Parathyroid adenoma (tissue), 2 donors: Measurements from ENCODE around the gene ANAPC4.

Source experiments
- H2AFZ ChIP-seq: fragments of 300-600 bp; sonication (generic); one replicate; pipeline ENCODE4 v1.7.0; 2017; ENCODE audit warnings: antibody characterized with exemption, mild to moderate bottlenecking
- H3K27ac ChIP-seq: fragments of 300-600 bp; sonication (generic); one replicate; pipeline ENCODE4 v1.7.0; 2017
- H3K27me3 ChIP-seq: fragments of 300-600 bp; sonication (generic); one replicate; pipeline ENCODE4 v1.7.0; 2017; ENCODE audit warnings: low read length; ENCODE audit not compliant: control insufficient read depth, insufficient read depth
- H3K36me3 ChIP-seq: fragments of 300-600 bp; sonication (generic); one replicate; pipeline ENCODE4 v1.7.0; 2017; ENCODE audit warnings: low read length; ENCODE audit not compliant: control insufficient read depth, insufficient read depth
- H3K4me1 ChIP-seq: fragments of 300-600 bp; sonication (generic); one replicate; pipeline ENCODE4 v1.7.0; 2017; ENCODE audit warnings: control low read depth
- H3K4me2 ChIP-seq: fragments of 300-600 bp; sonication (generic); one replicate; pipeline ENCODE4 v1.7.0; 2017; ENCODE audit warnings: low read length
- H3K4me3 ChIP-seq: fragments of 300-600 bp; sonication (generic); one replicate; pipeline ENCODE4 v1.7.0; 2017; ENCODE audit warnings: low read depth, low read length
- H3K79me2 ChIP-seq: fragments of 300-600 bp; sonication (generic); one replicate; pipeline ENCODE4 v1.7.0; 2017; ENCODE audit warnings: control low read depth
- H3K9ac ChIP-seq: fragments of 300-600 bp; sonication (generic); one replicate; pipeline ENCODE4 v1.7.0; 2017; ENCODE audit warnings: mild to moderate bottlenecking
- H3K9me3 ChIP-seq: fragments of 300-600 bp; sonication (generic); one replicate; pipeline ENCODE4 v1.7.0; 2017; ENCODE audit warnings: low read length; ENCODE audit not compliant: control insufficient read depth
- TF ChIP-seq, protein P1 (sequence below): fragments of 300-600 bp; sonication (generic); IDR thresholded peaks from one replicate; pipeline ENCODE4 v1.7.0; 2017; ENCODE audit warnings: antibody characterized with exemption, mild to moderate bottlenecking
- donor health status: primary hyperparathyroidism.

Gene ANAPC4

DNA sequence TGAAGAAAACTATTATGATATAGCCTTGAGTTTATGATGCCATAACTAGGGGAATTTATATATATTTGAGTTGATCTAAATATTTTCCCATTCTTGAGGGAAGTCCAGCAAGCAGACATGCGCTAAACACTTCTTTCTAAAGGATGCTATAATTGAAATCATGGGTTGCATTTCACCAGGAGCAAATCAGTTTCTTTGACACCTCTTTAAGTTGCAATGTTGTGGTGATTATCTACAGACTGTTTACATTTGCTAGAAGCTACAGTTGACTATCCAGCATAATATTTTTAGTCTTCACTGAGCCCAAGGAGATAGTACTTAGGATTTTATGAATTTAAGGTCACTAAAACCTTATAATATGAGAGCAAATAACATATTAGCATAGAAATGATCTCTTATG lies 43.9 kb downstream of the ANAPC4 start:
- Histone ChIP-seq H3K27me3 (no peaks in the 10 kb centered on the region), H3K36me3 (no peaks in the 10 kb centered on the region), H3K9ac (no peak overlapping the region), H3K4me2 (no peak overlapping the region), H3K79me2 (no peaks in the 10 kb centered on the region), H3K4me3 (no peak overlapping the region), H3K4me1 (no peaks in the 10 kb centered on the region), H2AFZ (no peak overlapping the region), H3K27ac (no peak overlapping the region), H3K9me3 (no peaks in the 10 kb centered on the region)
- TF ChIP-seq, protein P1, sequence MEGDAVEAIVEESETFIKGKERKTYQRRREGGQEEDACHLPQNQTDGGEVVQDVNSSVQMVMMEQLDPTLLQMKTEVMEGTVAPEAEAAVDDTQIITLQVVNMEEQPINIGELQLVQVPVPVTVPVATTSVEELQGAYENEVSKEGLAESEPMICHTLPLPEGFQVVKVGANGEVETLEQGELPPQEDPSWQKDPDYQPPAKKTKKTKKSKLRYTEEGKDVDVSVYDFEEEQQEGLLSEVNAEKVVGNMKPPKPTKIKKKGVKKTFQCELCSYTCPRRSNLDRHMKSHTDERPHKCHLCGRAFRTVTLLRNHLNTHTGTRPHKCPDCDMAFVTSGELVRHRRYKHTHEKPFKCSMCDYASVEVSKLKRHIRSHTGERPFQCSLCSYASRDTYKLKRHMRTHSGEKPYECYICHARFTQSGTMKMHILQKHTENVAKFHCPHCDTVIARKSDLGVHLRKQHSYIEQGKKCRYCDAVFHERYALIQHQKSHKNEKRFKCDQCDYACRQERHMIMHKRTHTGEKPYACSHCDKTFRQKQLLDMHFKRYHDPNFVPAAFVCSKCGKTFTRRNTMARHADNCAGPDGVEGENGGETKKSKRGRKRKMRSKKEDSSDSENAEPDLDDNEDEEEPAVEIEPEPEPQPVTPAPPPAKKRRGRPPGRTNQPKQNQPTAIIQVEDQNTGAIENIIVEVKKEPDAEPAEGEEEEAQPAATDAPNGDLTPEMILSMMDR: no peak

DNA sequence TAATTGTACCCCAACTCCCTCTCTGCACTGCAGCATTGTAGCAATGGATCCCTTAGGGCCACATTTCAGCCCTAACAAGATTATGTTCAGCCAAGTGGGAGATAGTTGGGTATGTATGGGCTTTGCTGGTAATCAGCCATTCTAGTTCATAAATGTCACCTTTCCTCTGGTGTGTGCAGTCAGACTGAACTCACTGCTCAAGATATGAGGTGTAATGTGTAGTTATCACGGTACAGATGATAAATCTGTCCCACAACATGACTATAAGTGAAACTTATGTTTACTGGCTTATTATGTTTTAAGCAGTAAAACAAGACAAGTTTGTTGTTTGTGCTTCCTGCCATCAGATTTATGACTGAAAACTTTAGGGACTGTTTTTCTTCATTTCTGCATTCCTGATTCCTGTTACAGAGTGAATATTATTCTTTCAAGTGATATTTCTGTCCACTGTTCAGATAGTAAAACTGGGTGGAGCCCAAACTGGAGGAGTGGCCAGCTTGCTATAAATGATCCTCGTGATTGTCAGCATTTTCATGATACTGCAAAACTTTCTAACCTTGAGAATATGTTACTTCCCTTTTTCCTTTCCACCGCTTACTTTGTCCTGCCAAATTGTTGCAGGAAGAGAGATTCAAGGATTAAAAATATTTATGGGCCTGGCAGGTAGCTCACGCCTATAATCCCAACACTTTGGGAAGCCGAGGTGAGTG lies 44.9 kb downstream of the ANAPC4 start:
- TF ChIP-seq, protein P1: no peak
- Histone ChIP-seq H3K36me3 (no peaks in the 10 kb centered on the region), H3K9ac (no peak overlapping the region), H3K4me1 (no peaks in the 10 kb centered on the region), H3K9me3 (no peaks in the 10 kb centered on the region), H2AFZ (no peak overlapping the region), H3K27me3 (no peaks in the 10 kb centered on the region), H3K27ac (no peak overlapping the region), H3K4me3 (no peak overlapping the region), H3K4me2 (no peak overlapping the region), H3K79me2 (no peaks in the 10 kb centered on the region)

DNA sequence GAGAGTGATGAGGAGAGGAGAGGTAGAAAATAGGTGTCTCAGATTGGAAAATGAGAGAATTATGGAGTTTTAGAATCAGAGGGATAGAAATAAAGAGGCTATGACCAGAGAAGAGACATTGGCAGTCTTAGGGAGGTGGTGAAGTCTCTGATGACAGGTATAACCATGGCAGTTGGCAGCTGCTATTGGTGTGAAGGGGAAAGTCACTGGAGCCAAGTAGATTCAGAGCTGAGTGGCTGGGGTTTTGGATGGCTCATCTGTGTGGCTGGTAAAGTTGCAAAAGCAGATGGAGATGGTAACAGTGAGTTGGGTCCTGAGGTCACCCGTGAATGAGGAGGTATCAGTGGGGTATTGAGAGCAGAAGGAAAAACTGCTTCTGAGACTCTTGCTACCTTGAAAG lies 46.5 kb downstream of the ANAPC4 start:
- Histone ChIP-seq H3K9me3 (no peaks in the 10 kb centered on the region), H3K27ac (no peak overlapping the region), H3K9ac (no peak overlapping the region), H3K4me3 (no peak overlapping the region), H3K4me2 (no peak overlapping the region), H3K27me3 (no peaks in the 10 kb centered on the region), H2AFZ (no peak overlapping the region), H3K36me3 (no peaks in the 10 kb centered on the region), H3K4me1 (no peaks in the 10 kb centered on the region), H3K79me2 (no peaks in the 10 kb centered on the region)
- TF ChIP-seq, protein P1: no peak

- Histone ChIP-seq H3K36me3 (no peaks in the 10 kb centered on the region), H3K27ac (no peak overlapping the region), H3K4me3 (no peak overlapping the region), H3K27me3 (no peaks in the 10 kb centered on the region), H3K9me3 (no peaks in the 10 kb centered on the region), H3K4me1 (no peaks in the 10 kb centered on the region), H3K79me2 (no peaks in the 10 kb centered on the region), H3K9ac (no peak overlapping the region), H2AFZ (no peak overlapping the region), H3K4me2 (no peak overlapping the region)
- TF ChIP-seq, protein P1: no peak
Measured at GRCh38 chr4:25424539-25425228, 47.6 kb downstream of the ANAPC4 start.

DNA sequence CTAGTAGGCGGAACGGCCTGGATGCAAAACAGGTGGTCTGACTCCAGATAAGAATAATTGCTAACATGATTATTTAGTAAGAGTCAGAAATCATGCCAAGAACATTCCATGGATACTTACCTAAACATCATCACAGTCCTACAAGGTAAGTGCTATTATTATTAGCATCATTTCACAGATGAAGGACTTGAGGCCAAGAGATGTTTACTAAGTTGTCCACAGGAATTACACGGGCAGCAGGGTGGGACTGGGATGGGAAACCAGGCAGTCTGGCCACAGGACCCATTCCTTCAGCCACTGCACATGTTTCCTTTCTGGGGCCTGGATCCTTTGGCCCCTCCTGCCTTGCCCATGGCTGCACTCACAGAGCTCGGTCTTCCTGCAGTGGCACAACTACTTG lies 48.3 kb downstream of the ANAPC4 start:
- no peaks in the 10 kb centered on the region for H3K4me1 ChIP-seq
- TF ChIP-seq, protein P1: no peak
- H3K9ac ChIP-seq: no peak overlapping the region
- H2AFZ ChIP-seq: no peak overlapping the region
- H3K27me3 ChIP-seq: no peaks in the 10 kb centered on the region
- no peak overlapping the region for H3K27ac ChIP-seq
- H3K36me3 ChIP-seq: no peaks in the 10 kb centered on the region
- no peaks in the 10 kb centered on the region for H3K9me3 ChIP-seq
- no peak overlapping the region for H3K4me3 ChIP-seq
- H3K79me2 ChIP-seq: no peaks in the 10 kb centered on the region
- no peak overlapping the region for H3K4me2 ChIP-seq
